Lower leg skin (tissue), 3 donors: ENCODE measurements around the gene TMEM132D.

Source experiments
- POLR2A ChIP-seq, 2 donors: fragments of 450-650 bp; IDR thresholded peaks; one replicate each; pipeline ENCODE4 v1.6.1; 2016 to 2017; ENCODE audit warnings: antibody characterized with exemption in 2 of 2, mild to moderate bottlenecking in 1 of 2, moderate library complexity in 1 of 2
- TF ChIP-seq, protein P1 (sequence below), 3 donors: fragments of 450-650 bp; IDR thresholded peaks; one replicate each; pipeline ENCODE4 v1.5.1; 2016; ENCODE audit warnings: antibody characterized with exemption in 3 of 3, mild to moderate bottlenecking in 3 of 3, moderate library complexity in 2 of 3

DNA sequence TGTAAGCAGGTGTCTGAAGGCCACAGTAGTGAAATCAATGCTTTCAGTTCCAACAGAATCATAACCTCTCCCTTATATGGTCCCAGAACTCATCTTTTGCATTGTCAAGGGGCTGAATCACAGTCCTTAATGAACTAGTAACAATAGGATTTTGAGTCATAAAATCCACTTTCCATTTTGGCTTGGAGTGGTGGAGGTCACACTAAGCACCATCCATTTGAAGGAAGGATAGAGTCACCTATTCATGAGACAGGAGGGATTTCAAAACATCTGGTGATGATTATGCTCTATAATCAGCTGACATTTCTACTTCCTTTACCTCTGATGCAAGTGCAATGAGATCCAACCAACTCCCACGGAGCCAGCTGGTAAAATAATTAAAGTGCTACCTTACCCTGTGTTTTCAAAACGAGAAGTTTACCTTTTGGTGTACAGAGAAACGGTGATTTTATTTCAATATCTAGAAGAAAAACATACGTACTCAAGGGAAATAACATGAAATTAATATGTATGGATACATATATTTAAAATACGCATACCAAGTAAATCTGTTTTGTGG, 59.1 kb downstream of the TMEM132D start:
- TF ChIP-seq POLR2A (IDR thresholded peaks at IDR 0.05): no peak
- TF ChIP-seq, protein P1, sequence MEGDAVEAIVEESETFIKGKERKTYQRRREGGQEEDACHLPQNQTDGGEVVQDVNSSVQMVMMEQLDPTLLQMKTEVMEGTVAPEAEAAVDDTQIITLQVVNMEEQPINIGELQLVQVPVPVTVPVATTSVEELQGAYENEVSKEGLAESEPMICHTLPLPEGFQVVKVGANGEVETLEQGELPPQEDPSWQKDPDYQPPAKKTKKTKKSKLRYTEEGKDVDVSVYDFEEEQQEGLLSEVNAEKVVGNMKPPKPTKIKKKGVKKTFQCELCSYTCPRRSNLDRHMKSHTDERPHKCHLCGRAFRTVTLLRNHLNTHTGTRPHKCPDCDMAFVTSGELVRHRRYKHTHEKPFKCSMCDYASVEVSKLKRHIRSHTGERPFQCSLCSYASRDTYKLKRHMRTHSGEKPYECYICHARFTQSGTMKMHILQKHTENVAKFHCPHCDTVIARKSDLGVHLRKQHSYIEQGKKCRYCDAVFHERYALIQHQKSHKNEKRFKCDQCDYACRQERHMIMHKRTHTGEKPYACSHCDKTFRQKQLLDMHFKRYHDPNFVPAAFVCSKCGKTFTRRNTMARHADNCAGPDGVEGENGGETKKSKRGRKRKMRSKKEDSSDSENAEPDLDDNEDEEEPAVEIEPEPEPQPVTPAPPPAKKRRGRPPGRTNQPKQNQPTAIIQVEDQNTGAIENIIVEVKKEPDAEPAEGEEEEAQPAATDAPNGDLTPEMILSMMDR (IDR thresholded peaks at IDR 0.05): no peak
